ENCODE data around the gene DTWD2. TPM values are rescaled to one million over a fixed set of nuclear protein-coding genes. Genes with fewer than 3 reads are reported as not detected.

DTWD2 gene
- total and polyA plus RNA-seq, 2 experiments from 2014 or later = 4.1 to 15.4 TPM

Small RNA genes lying within 50 kb of the gene (microRNA-seq; reads per million reads assigned to microRNA genes)
- not detected for gene MIR1244-2

Small RNA genes lying within 50 kb of the gene (small RNA-seq; reads per million reads assigned to genes)
- not detected for gene RNU6-373P (ENCODE audit: low replicate concordance)

Other genes with a start within 250 kb of the DTWD2 start
- 40.5 and 41.7 TPM in 2 replicates for gene DMXL1, start 82.5 kb upstream of the DTWD2 start, total RNA-seq (2014; rRNA removed; shearing (Covaris generic))
- 28.3 and 28.4 TPM in 2 replicates for gene DMXL1, start 82.5 kb upstream of the DTWD2 start, polyA plus RNA-seq (2016; fragmentation: Nextera tagmentation; extraction: Ambion mirVana)